H1 (cell line): ENCODE results near the gene OR6K2. TPM values are rescaled to one million over a fixed set of nuclear protein-coding genes. Genes with fewer than 3 reads are reported as not detected.

ENCODE experiments used
- CTCF ChIA-PET: fragments of 300-600 bp; sonication (Branson Sonifier 250); formaldehyde crosslinking; loops from one replicate; lab custom pipeline; 2021; ENCODE audit not compliant: partially characterized antibody; lab: Charles Lee
- POLR2A ChIA-PET: fragments of 300-600 bp; sonication (Branson Sonifier 250); formaldehyde crosslinking; loops from one replicate; lab custom pipeline; 2021; ENCODE audit warnings: inconsistent platforms; ENCODE audit not compliant: partially characterized antibody; lab: Charles Lee
- DNase-seq, 2 experiments: peaks; one replicate each; pipeline versions ENCODE4 v3.0.0 to v3.0.0-alpha.2; 2010 to 2022; ENCODE audit warnings: low spot score in 2 of 2, low read depth in 1 of 2, mixed read lengths in 1 of 2
- FAIRE-seq: peaks from 2 replicates; lab custom pipeline; 2011; peaks lifted over from hg19 to GRCh38; lab: Jason Lieb, UNC
- H2AFZ ChIP-seq: 2 replicates; pipeline ENCODE4 v1.8.1; 2012; ENCODE audit warnings: low read length, inconsistent platforms
- H2AK5ac ChIP-seq: 2 replicates; pipeline ENCODE4 v1.6.1; 2013; ENCODE audit warnings: low read depth, low read length
- H2BK120ac ChIP-seq: replicated peaks from 2 replicates; pipeline ENCODE3; 2013; ENCODE audit warnings: low read depth, low read length, inconsistent platforms
- H2BK12ac ChIP-seq: 2 replicates; pipeline ENCODE4 v1.6.1; 2013; ENCODE audit warnings: low read depth, low read length
- H2BK15ac ChIP-seq: 2 replicates; pipeline ENCODE4 v1.6.1; 2013; ENCODE audit warnings: low read length
- H2BK20ac ChIP-seq: 2 replicates; pipeline ENCODE4 v1.6.1; 2013; ENCODE audit warnings: low read length
- H2BK5ac ChIP-seq: 2 replicates; pipeline ENCODE4 v1.6.1; 2013; ENCODE audit warnings: low read depth, low read length
- H3K14ac ChIP-seq: 2 replicates; pipeline ENCODE4 v1.6.1; 2013; ENCODE audit warnings: inconsistent platforms; ENCODE audit not compliant: insufficient read length
- H3K18ac ChIP-seq: 2 replicates; pipeline ENCODE4 v1.6.1; 2013; ENCODE audit warnings: low read length; ENCODE audit errors: extremely low read depth
- H3K23ac ChIP-seq: 2 replicates; pipeline ENCODE4 v1.6.1; 2013; ENCODE audit warnings: inconsistent platforms; ENCODE audit not compliant: insufficient read length
- H3K23me2 ChIP-seq: 2 replicates; pipeline ENCODE4 v1.6.1; 2013; ENCODE audit warnings: low read depth, low read length
- H3K27ac ChIP-seq: 2 replicates; pipeline ENCODE4 v1.6.1; 2011; ENCODE audit warnings: low read depth, low read length, inconsistent platforms
- H3K27me3 ChIP-seq, 4 experiments: replicated peaks in 1 of 4; 1 replicate in 1 of 4; 2 replicates in 3 of 4; pipeline versions ENCODE4 v1.6.1 to v1.8.1; 2011 to 2013; ENCODE audit warnings: low read length in 3 of 4, mild to moderate bottlenecking in 3 of 4, inconsistent platforms in 2 of 4, mixed read lengths in 2 of 4, moderate library complexity in 1 of 4; ENCODE audit not compliant: control insufficient read depth in 3 of 4, insufficient read depth in 3 of 4; ENCODE audit errors: extremely low read depth in 1 of 4
- H3K36me3 ChIP-seq, 4 experiments: 2 replicates each; pipeline versions ENCODE4 v1.6.1 to v1.8.1; 2011 to 2013; ENCODE audit warnings: mild to moderate bottlenecking in 4 of 4, low read length in 3 of 4, moderate library complexity in 2 of 4, control low read depth in 1 of 4, inconsistent platforms in 1 of 4; ENCODE audit not compliant: insufficient read depth in 4 of 4, control insufficient read depth in 2 of 4
- H3K4ac ChIP-seq: replicated peaks from 2 replicates; pipeline ENCODE3; 2013; ENCODE audit warnings: low read length, low read depth, mixed read lengths, inconsistent platforms; ENCODE audit not compliant: insufficient read length
- H3K4me1 ChIP-seq, 4 experiments: replicated peaks in 1 of 4; 1 replicate in 1 of 4; 2 replicates in 3 of 4; pipeline versions ENCODE4 v1.6.1 to v1.8.1; 2011 to 2013; ENCODE audit warnings: low read length in 3 of 4, inconsistent platforms in 2 of 4, mixed read lengths in 1 of 4; ENCODE audit not compliant: insufficient read depth in 4 of 4, control insufficient read depth in 3 of 4
- H3K4me2 ChIP-seq, 2 experiments: 2 replicates each; pipeline versions ENCODE4 v1.6.1 to v1.8.1; 2011 to 2013; ENCODE audit warnings: low read depth in 2 of 2, low read length in 2 of 2, control low read depth in 1 of 2, inconsistent platforms in 1 of 2, mild to moderate bottlenecking in 1 of 2; ENCODE audit not compliant: insufficient read depth in 1 of 2
- H3K4me3 ChIP-seq, 4 experiments: fragments of 200-600, 300-600 bp in 1 of 4; sonication (generic), shearing (Covaris generic), sonication (Bioruptor Twin) in 1 of 4; 2 replicates each; pipeline versions ENCODE4 v1.5.1 to v1.8.1; 2011 to 2016; ENCODE audit warnings: low read length in 4 of 4, low read depth in 3 of 4, control low read depth in 2 of 4, inconsistent platforms in 2 of 4, mild to moderate bottlenecking in 2 of 4, mixed read lengths in 1 of 4, moderate library complexity in 1 of 4; ENCODE audit not compliant: insufficient read depth in 2 of 4; ENCODE audit errors: extremely low read depth in 1 of 4
- H3K56ac ChIP-seq: replicated peaks from 2 replicates; pipeline ENCODE3; 2013; ENCODE audit warnings: low read depth, mild to moderate bottlenecking, mixed read lengths, low read length, inconsistent platforms; ENCODE audit not compliant: insufficient read length
- H3K79me1 ChIP-seq: 2 replicates; pipeline ENCODE4 v1.6.1; 2013; ENCODE audit warnings: low read depth, low read length, control low read depth
- H3K79me2 ChIP-seq, 2 experiments: 2 replicates each; pipeline versions ENCODE4 v1.6.1 to v1.8.1; 2012 to 2013; ENCODE audit warnings: low read length in 2 of 2, mild to moderate bottlenecking in 2 of 2, inconsistent platforms in 1 of 2; ENCODE audit not compliant: insufficient read depth in 2 of 2, control insufficient read depth in 1 of 2
- H3K9ac ChIP-seq, 4 experiments: replicated peaks in 1 of 4; 1 replicate in 1 of 4; 2 replicates in 3 of 4; pipeline versions ENCODE4 v1.6.1 to v1.8.1; 2011 to 2013; ENCODE audit warnings: low read depth in 3 of 4, low read length in 3 of 4, control low read depth in 2 of 4, mild to moderate bottlenecking in 2 of 4, moderate library complexity in 2 of 4, inconsistent platforms in 1 of 4; ENCODE audit errors: extremely low read depth in 1 of 4
- H3K9me3 ChIP-seq, 2 experiments: 2 replicates each; pipeline versions ENCODE4 v1.6.1 to v1.8.1; 2012 to 2013; ENCODE audit warnings: mild to moderate bottlenecking in 2 of 2, moderate library complexity in 2 of 2, control low read depth in 1 of 2, inconsistent platforms in 1 of 2, low read depth in 1 of 2, low read length in 1 of 2, mixed read lengths in 1 of 2; ENCODE audit not compliant: insufficient read depth in 2 of 2
- H4K20me1 ChIP-seq, 2 experiments: replicated peaks in 1 of 2; 2 replicates each; pipeline versions ENCODE3 to v1.8.1; 2011 to 2013; ENCODE audit warnings: inconsistent platforms in 2 of 2, low read length in 2 of 2, mild to moderate bottlenecking in 1 of 2; ENCODE audit not compliant: insufficient read depth in 2 of 2, control insufficient read depth in 1 of 2
- H4K5ac ChIP-seq: 2 replicates; pipeline ENCODE4 v1.6.1; 2013; ENCODE audit warnings: low read length, low read depth, mixed read lengths, inconsistent platforms; ENCODE audit not compliant: insufficient read length
- H4K8ac ChIP-seq: 2 replicates; pipeline ENCODE4 v1.8.0; 2013; ENCODE audit warnings: mild to moderate bottlenecking, moderate library complexity, low read length, inconsistent platforms; ENCODE audit not compliant: insufficient read depth; ENCODE audit errors: extremely low read depth
- H4K91ac ChIP-seq: replicated peaks from 2 replicates; pipeline ENCODE3; 2013; ENCODE audit warnings: low read length, mixed read lengths, inconsistent platforms; ENCODE audit not compliant: insufficient read length
- CHD1 ChIP-seq: IDR thresholded peaks from 2 replicates; pipeline ENCODE4 v1.6.1; 2012; ENCODE audit warnings: low read depth, low read length, improper control_type of control experiment
- EP300 ChIP-seq, 2 experiments: IDR thresholded peaks; 1 replicate in 1 of 2; 2 replicates in 1 of 2; pipeline ENCODE4 v1.6.1; 2011 to 2012; ENCODE audit warnings: low read depth in 2 of 2, low read length in 2 of 2, mild to moderate bottlenecking in 2 of 2, borderline replicate concordance in 1 of 2, inconsistent platforms in 1 of 2, moderate library complexity in 1 of 2
- EZH2 ChIP-seq: fragments of 200-600 bp; sonication (generic); IDR thresholded peaks from 2 replicates; pipeline ENCODE4 v1.7.1; 2012; ENCODE audit warnings: low read depth, mild to moderate bottlenecking, moderate library complexity, low read length, inconsistent platforms; ENCODE audit not compliant: severe bottlenecking
- HDAC2 ChIP-seq, 2 experiments: fragments of 300-600 bp in 1 of 2; sonication (generic) in 1 of 2; IDR thresholded peaks; 2 replicates each; pipeline ENCODE4 v1.6.1; 2011 to 2012; ENCODE audit warnings: low read depth in 2 of 2, low read length in 2 of 2, mild to moderate bottlenecking in 2 of 2, moderate library complexity in 2 of 2, borderline replicate concordance in 1 of 2, inconsistent platforms in 1 of 2
- HDAC6 ChIP-seq: IDR thresholded peaks from one replicate; pipeline ENCODE4 v1.7.1; 2012; ENCODE audit warnings: low read depth, mild to moderate bottlenecking, inconsistent platforms, low read length, moderate library complexity
- KDM5A ChIP-seq: fragments of 200-600 bp; IDR thresholded peaks from 2 replicates; pipeline ENCODE4 v1.7.1; 2012; ENCODE audit warnings: mild to moderate bottlenecking, low read length, inconsistent platforms, mixed read lengths
- POU5F1 ChIP-seq: IDR thresholded peaks from 2 replicates; pipeline ENCODE4 v1.6.1; 2011; ENCODE audit warnings: low read depth, mild to moderate bottlenecking, low read length, moderate library complexity
- RAD21 ChIP-seq, 2 experiments: IDR thresholded peaks in 1 of 2; conservative IDR thresholded peaks in 1 of 2; 2 replicates each; pipeline ENCODE4 v1.6.1; 2011; ENCODE audit warnings: low read depth in 2 of 2, low read length in 2 of 2, improper control_type of control experiment in 1 of 2, inconsistent platforms in 1 of 2, mild to moderate bottlenecking in 1 of 2, moderate library complexity in 1 of 2
- SIX5 ChIP-seq: IDR thresholded peaks from 2 replicates; pipeline ENCODE4 v1.6.1; 2011; ENCODE audit warnings: mild to moderate bottlenecking, low read depth, low read length
- SP2 ChIP-seq: IDR thresholded peaks from 2 replicates; pipeline ENCODE4 v1.6.1; 2012; ENCODE audit warnings: mild to moderate bottlenecking, low read length, inconsistent platforms
- SUZ12 ChIP-seq: fragments of 200-600 bp; sonication (generic); IDR thresholded peaks from 2 replicates; pipeline ENCODE4 v1.6.1; 2012; ENCODE audit warnings: mild to moderate bottlenecking, inconsistent platforms, low read length, moderate library complexity, mixed read lengths
- TAF1 ChIP-seq: IDR thresholded peaks from 2 replicates; pipeline ENCODE4 v1.6.1; 2011; ENCODE audit warnings: mild to moderate bottlenecking, low read depth, low read length
- polyA plus RNA-seq, 7 experiments: library from polyadenylated mRNA; depleted of rRNA in 3 of 7; stranded (reverse) in 5 of 7; unstranded in 2 of 7; fragments of >200 nt in 5 of 7; fragments of 200-250 nt in 2 of 7; gene quantifications; 1 replicate in 5 of 7; 2 replicates in 1 of 7; 4 replicates in 1 of 7; pipeline versions ENCODE4 v1.2.1 to v1.2.3, GENCODE V29; 2011 to 2013; ENCODE audit warnings: missing spikeins in 2 of 7, mixed read lengths in 2 of 7
- total RNA-seq: library from RNA; stranded (reverse); fragmentation: NEBNext Ultra II Directional; extraction: Animal tissue kit (Norgen Biotek cat#: 25700); gene quantifications from 2 replicates; pipeline ENCODE4 v1.2.1, GENCODE V29; 2021
- TF ChIP-seq, protein P1 (sequence below): IDR thresholded peaks from 2 replicates; pipeline ENCODE4 v1.6.1; 2012; ENCODE audit warnings: inconsistent platforms
- TF ChIP-seq, protein P2 (sequence below): IDR thresholded peaks from 2 replicates; pipeline ENCODE4 v1.6.1; 2011; ENCODE audit warnings: low read depth, mild to moderate bottlenecking, low read length; ENCODE audit not compliant: insufficient read depth

OR6K2 gene
- total and polyA plus RNA-seq, 2 of the 8 experiments (the other 6 are each of a cell fraction or from before 2014, with no cell fraction given) = not detected

DNA sequence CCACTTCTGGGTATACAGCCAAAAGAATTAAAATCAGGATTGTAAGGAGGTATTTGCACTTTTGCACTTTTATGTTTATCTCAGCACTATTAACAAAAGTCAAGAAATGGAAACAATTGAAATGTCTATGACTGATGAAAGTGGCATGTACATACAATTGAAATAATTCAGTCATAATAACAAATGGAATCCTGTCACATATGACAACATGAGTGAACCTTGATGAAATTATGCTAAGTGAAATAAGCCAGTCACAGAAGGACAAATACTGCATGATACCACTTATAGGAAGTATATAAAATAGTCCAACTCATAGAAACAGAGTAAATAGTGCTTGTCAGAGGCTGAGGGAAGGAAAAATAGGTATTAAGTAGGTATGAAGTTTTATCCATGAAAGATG lies 10.6 kb downstream of the OR6K2 start:
- no peak overlapping the region for H2AK5ac ChIP-seq
- H2BK5ac ChIP-seq = no peak overlapping the region
- H2BK15ac ChIP-seq = no peak overlapping the region
- H2BK12ac ChIP-seq = no peak overlapping the region
- no peaks in the 10 kb centered on the region for H3K79me2 ChIP-seq
- H4K20me1 ChIP-seq = no peaks in the 10 kb centered on the region
- no peaks in the 10 kb centered on the region for H3K79me1 ChIP-seq
- H4K5ac ChIP-seq = no peak overlapping the region
- H3K9me3 ChIP-seq = no peaks in the 10 kb centered on the region
- ChIA-PET POLR2A (no interaction called here), CTCF (no interaction called here)
- no peak overlapping the region for H4K8ac ChIP-seq
- no peak overlapping the region for H4K91ac ChIP-seq
- no peak overlapping the region for H3K4me2 ChIP-seq
- no peaks in the 10 kb centered on the region for H3K36me3 ChIP-seq
- no peaks in the 10 kb centered on the region for H3K4me1 ChIP-seq
- no peak overlapping the region for H3K9ac ChIP-seq
- H3K4me3 ChIP-seq = no peak overlapping the region
- H2AFZ ChIP-seq = no peak overlapping the region
- FAIRE-seq (no peak), DNase-seq (no peak)
- TF ChIP-seq EZH2 (no peak), EP300 (IDR thresholded peaks at IDR 0.05; ENCODE audit: borderline replicate concordance in 1 of 2, low read depth in 2 of 2, low read length in 2 of 2) (no peak), CHD1 (no peak), SUZ12 (no peak), HDAC2 (IDR thresholded peaks at IDR 0.05; ENCODE audit: borderline replicate concordance in 1 of 2, low read depth in 2 of 2, low read length in 2 of 2) (no peak), SIX5 (no peak), POU5F1 (no peak), RAD21 (IDR thresholded peaks at IDR 0.05 in 1 of 2, conservative IDR thresholded peaks at IDR 0.05 in 1 of 2; ENCODE audit: low read depth in 2 of 2, low read length in 2 of 2) (no peak), SP2 (no peak), HDAC6 (no peak), TAF1 (no peak), KDM5A (no peak)
- TF ChIP-seq, protein P1, sequence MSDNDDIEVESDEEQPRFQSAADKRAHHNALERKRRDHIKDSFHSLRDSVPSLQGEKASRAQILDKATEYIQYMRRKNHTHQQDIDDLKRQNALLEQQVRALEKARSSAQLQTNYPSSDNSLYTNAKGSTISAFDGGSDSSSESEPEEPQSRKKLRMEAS = no peak
- TF ChIP-seq, protein P2, sequence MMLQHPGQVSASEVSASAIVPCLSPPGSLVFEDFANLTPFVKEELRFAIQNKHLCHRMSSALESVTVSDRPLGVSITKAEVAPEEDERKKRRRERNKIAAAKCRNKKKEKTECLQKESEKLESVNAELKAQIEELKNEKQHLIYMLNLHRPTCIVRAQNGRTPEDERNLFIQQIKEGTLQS = no peak
- no peaks in the 10 kb centered on the region for H3K27me3 ChIP-seq
- no peak overlapping the region for H3K56ac ChIP-seq
- no peaks in the 10 kb centered on the region for H3K23me2 ChIP-seq
- H3K27ac ChIP-seq = no peak overlapping the region
- no peak overlapping the region for H3K18ac ChIP-seq
- H3K23ac ChIP-seq = no peak overlapping the region
- no peak overlapping the region for H3K14ac ChIP-seq
- no peak overlapping the region for H2BK120ac ChIP-seq
- no peak overlapping the region for H2BK20ac ChIP-seq
- no peak overlapping the region for H3K4ac ChIP-seq
